Heart right ventricle (tissue), 16 donors: ENCODE results near the gene ZSCAN26. TPM values are rescaled to one million over a fixed set of nuclear protein-coding genes. Genes with fewer than 3 reads are reported as not detected.

Source experiments
- ATAC-seq, 8 donors: fragments of 200-7000 bp; cut with Tn5 transposase; one replicate each; pipeline ENCODE4 v1.9.1; 2020; ENCODE audit warnings: mild to moderate bottlenecking in 8 of 8, moderate library complexity in 8 of 8, moderate number of reproducible peaks in 1 of 8
- DNase-seq, 2 donors: peaks; one replicate each; pipeline ENCODE4 v3.0.0-alpha.2; 2020
- H3K27ac ChIP-seq, 10 donors: fragments of 200-600 bp; sonication (generic) in 2 of 10; one replicate each; pipeline versions ENCODE4 v1.5.0 to v1.8.0; 2020 to 2022; ENCODE audit warnings: mild to moderate bottlenecking in 3 of 10
- H3K27me3 ChIP-seq, 7 donors: fragments of 200-600 bp; one replicate each; pipeline ENCODE4 v1.8.0; 2021 to 2022; ENCODE audit warnings: mild to moderate bottlenecking in 2 of 7
- H3K36me3 ChIP-seq, 9 donors: fragments of 200-600 bp; sonication (generic) in 1 of 9; one replicate each; pipeline versions ENCODE4 v1.5.0 to v1.8.0; 2020 to 2022; ENCODE audit warnings: mild to moderate bottlenecking in 2 of 9
- H3K4me1 ChIP-seq, 9 donors: fragments of 200-600 bp; sonication (generic) in 1 of 9; one replicate each; pipeline versions ENCODE4 v1.5.0 to v1.8.0; 2020 to 2022; ENCODE audit warnings: mild to moderate bottlenecking in 4 of 9
- H3K4me3 ChIP-seq, 10 donors: fragments of 200-600 bp; sonication (generic) in 2 of 10; one replicate each; pipeline versions ENCODE4 v1.5.0 to v1.8.0; 2020 to 2022; ENCODE audit warnings: mild to moderate bottlenecking in 7 of 10, moderate library complexity in 2 of 10
- H3K9me3 ChIP-seq, 11 donors: fragments of 200-600 bp in 10 of 11; sonication (generic) in 2 of 11; one replicate each; pipeline versions ENCODE4 v1.5.0 to v1.8.0; 2013 to 2022; ENCODE audit warnings: mild to moderate bottlenecking in 2 of 11, control low read depth in 1 of 11, moderate library complexity in 1 of 11
- WGBS, 2 donors: extraction: QIAGEN DNeasy Blood & Tissue Kit; methylation state at CpG; one replicate each; pipeline ENCODE4 v1.1.7; 2013; ENCODE audit warnings: inconsistent platforms in 1 of 2; 5-methylcytosine and 5-hydroxymethylcytosine counted together
- intact Hi-C, 10 donors: fragments of 100-400 bp; cut with DNase I; formaldehyde crosslinking; loops; one replicate each; pipeline versions ENCODE4 v1.11.1 to v1.14.2; 2022
- polyA plus RNA-seq, 2 donors: library from polyadenylated mRNA; stranded (reverse); fragments of 200-250 nt; gene quantifications; one replicate each; pipeline ENCODE4 v1.2.3, GENCODE V29; 2013
- total RNA-seq, 10 donors: library from RNA; stranded (reverse); fragmentation: NEBNext Ultra II Directional in 3 of 10; extraction: Animal tissue kit (Norgen Biotek cat#: 25700) in 3 of 10; gene quantifications; one replicate each; pipeline versions ENCODE4 v1.2.1 to v1.2.4, GENCODE V29; 2021 to 2023
- TF ChIP-seq, protein P1 (sequence below), 9 donors: fragments of 200-600 bp; sonication (generic) in 2 of 9; IDR thresholded peaks; one replicate each; pipeline versions ENCODE4 v1.5.0 to v1.8.0; 2021 to 2022; ENCODE audit warnings: antibody characterized with exemption in 9 of 9, mild to moderate bottlenecking in 5 of 9, moderate library complexity in 1 of 9
- donor health status: Arrhythmogenic right ventricular cardiomyopathy.
- donor health status: ischemic (EF 13 %, LVEDD 7.1; RV severe dilation, severe dysfunction).
- donor health status: healthy with polysubstance abuse.
- donor health status: DM: no; HTN: yes; CAD: no.
- donor health status: DM: no; HTN: no; CAD: no.
- donor health status: ischemic (EF 25% LVEDD 6.9; RV normal size, moderate dysfunction).
- donor health status: ischemic (EF 25% LVEDD 5.7; RV mildly dilated, moderate dysfunction).
- donor health status: healthy.
- donor health status: DM: yes; HTN: yes; CAD: no.
- donor health status: Ischemic cardiomyopathy.
- donor health status: ischemic (EF 35%, LVEDD 5.7; RV mildly dilated, moderate dysfunction).
- donor health status: nonischemic (EF 11% LVEDD 7.7; RV severe dilation, severe dysfunction).
- donor health status: DM: yes; HTN: yes; CAD: no.
- donor health status: PGD.
- donor health status: ischemic (EF 29% LVEDD 5.4; RV normal size, mild dysfunction).
- donor health status: nonischemic (EF 23%, LVEDD 6.1; RV moderate dilation, normal function).

ZSCAN26 gene
- total and polyA plus RNA-seq, 12 donors = 7.5 to 17.8 (median 12.7) TPM

- Histone ChIP-seq H3K27ac (no peak overlapping the region), H3K36me3 (no peaks in the 10 kb centered on the region), H3K4me1 (peaks cover 5 to 24% (median 19%) of the 10 kb centered on the region in 9 donors), H3K27me3 (peaks cover 0 to 61% (median 33%) of the 10 kb centered on the region in 7 donors), H3K4me3 (no peak overlapping the region), H3K9me3 (no peaks in the 10 kb centered on the region)
- intact Hi-C loops = loop anchor here in 6 of 10 donors (1.0 to 10.0 kb wide), 5 partner anchors 83 to 138 kb away; partner anchors contain the start of gene ZNF165 (in 1 of the 6)
- TF ChIP-seq, protein P1, sequence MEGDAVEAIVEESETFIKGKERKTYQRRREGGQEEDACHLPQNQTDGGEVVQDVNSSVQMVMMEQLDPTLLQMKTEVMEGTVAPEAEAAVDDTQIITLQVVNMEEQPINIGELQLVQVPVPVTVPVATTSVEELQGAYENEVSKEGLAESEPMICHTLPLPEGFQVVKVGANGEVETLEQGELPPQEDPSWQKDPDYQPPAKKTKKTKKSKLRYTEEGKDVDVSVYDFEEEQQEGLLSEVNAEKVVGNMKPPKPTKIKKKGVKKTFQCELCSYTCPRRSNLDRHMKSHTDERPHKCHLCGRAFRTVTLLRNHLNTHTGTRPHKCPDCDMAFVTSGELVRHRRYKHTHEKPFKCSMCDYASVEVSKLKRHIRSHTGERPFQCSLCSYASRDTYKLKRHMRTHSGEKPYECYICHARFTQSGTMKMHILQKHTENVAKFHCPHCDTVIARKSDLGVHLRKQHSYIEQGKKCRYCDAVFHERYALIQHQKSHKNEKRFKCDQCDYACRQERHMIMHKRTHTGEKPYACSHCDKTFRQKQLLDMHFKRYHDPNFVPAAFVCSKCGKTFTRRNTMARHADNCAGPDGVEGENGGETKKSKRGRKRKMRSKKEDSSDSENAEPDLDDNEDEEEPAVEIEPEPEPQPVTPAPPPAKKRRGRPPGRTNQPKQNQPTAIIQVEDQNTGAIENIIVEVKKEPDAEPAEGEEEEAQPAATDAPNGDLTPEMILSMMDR (IDR thresholded peaks at IDR 0.05) = no peak
- DNase-seq (no peak), ATAC-seq (no peak)
- 33 to 38% methylated on average over 6 of the region's 6 CpGs for WGBS, 2 donors
Observed at GRCh38 chr6:28220257-28221133, 46.4 kb upstream of the ZSCAN26 start.

DNA sequence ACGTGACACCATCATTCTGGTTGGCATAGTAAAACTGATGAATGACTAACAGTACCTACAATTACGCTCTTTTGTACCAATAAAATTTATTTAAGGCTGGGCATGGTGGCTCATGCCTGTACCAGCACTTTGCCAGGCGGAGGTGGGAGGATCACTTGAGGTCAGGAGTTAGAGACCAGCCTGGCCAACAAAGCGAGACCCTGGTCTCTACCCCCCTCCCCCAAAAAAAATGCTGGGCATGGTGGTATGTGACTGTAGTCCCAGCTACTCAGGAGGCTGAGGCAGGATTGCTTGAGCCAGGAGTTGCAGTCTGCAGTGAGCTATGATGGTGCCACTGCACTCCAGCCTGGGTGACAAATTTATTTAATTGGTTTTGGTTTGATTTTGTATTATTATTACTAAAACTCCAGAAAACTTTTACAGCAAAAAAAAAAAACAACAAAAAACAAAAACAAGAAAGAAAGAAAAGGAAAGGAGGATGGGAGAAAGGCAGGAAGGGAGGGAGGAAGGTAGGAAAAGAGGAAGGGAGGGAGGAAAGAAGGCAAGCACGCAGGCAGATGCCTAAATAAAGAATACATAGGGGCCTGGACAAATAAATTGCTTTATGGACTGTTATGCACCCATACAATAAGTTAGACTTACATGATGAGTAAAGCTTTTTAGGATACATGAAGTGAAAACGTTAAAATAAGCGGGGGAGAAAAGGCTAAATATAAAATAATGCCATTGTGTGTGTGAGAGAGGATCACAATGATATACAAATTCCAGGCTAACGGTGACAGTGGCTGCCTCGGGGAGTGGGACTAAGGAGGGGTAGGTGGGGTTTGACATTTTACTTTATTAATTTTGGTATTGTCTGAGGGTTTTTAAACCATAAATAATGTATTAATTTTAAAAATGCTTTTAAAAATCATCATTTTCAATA is 42.5 kb upstream of the ZSCAN26 start:
- H3K4me3 ChIP-seq = peak overlapping the region; percentile 41 to 87 (median 78)
- peak overlapping the region in 9 of 10 donors; percentile 67 to 88 (median 81) for H3K27ac ChIP-seq
- ATAC-seq (no peak), DNase-seq (no peak)
- 53 to 54% methylated on average over 9 of the region's 9 CpGs for WGBS, 2 donors
- peaks cover 3 to 29% (median 15%) of the 10 kb centered on the region in 9 donors for H3K4me1 ChIP-seq
- peaks cover 0 to 38% (median 23%) of the 10 kb centered on the region in 7 donors for H3K27me3 ChIP-seq
- H3K36me3 ChIP-seq = peaks cover 0 to 27% (median 24%) of the 10 kb centered on the region in 9 donors
- no peaks in the 10 kb centered on the region for H3K9me3 ChIP-seq
- TF ChIP-seq, protein P1 (IDR thresholded peaks at IDR 0.05) = no peak
- intact Hi-C loops = loop anchor here in 8 of 10 donors (2.0 to 10.0 kb wide), 6 partner anchors 82 to 142 kb away; partner anchors contain the start of genes ZKSCAN8 (in 2 of the 8) and ZNF165 (in 2 of the 8)

GRCh38 chr6:28225056-28225834 is 41.7 kb upstream of the ZSCAN26 start, which contains the start of gene ZSCAN9:
Gene ZSCAN9, plus strand, starts transcription at chr6:28225275. Its CDS starts 1,810 bp downstream, at chr6:28227085.
- no peaks in the 10 kb centered on the region for H3K9me3 ChIP-seq
- H3K27ac ChIP-seq = peak within 1 kb of the TSS in 9 of 10 donors; percentile 67 to 88 (median 81)
- ATAC-seq (peak; percentile 97 to 99 (median 98)), DNase-seq (peak; percentile 84 to 91)
- WGBS, 2 donors = 0 to 1% methylated on average over 45 of the region's 45 CpGs
- intact Hi-C loops = loop anchor here in 7 of 10 donors (2.0 to 10.0 kb wide), 6 partner anchors 82 to 143 kb away; partner anchors contain the start of genes ZKSCAN8 (in 2 of the 7) and ZNF165 (in 1 of the 7)
- H3K36me3 ChIP-seq = peaks cover 0 to 36% (median 30%) of the 10 kb centered on the region in 9 donors
- peaks cover 0 to 31% (median 21%) of the 10 kb centered on the region in 7 donors for H3K27me3 ChIP-seq
- H3K4me1 ChIP-seq = peaks cover 3 to 29% (median 14%) of the 10 kb centered on the region in 9 donors
- TF ChIP-seq, protein P1 (IDR thresholded peaks at IDR 0.05) = no peak
- H3K4me3 ChIP-seq = peak within 1 kb of the TSS; percentile 41 to 87 (median 78)
